H9 (cell line): ENCODE data around the gene ERC2. TPM values are rescaled to one million over a fixed set of nuclear protein-coding genes. Genes with fewer than 3 reads are reported as not detected.

ENCODE experiments used
- DNase-seq: peaks from one replicate; pipeline ENCODE4 v3.0.0-alpha.2; 2017
- H2AFZ ChIP-seq: one replicate; pipeline ENCODE4 v1.6.1; 2013; ENCODE audit warnings: mild to moderate bottlenecking, low read length, control low read depth, moderate library complexity
- H2AK5ac ChIP-seq: 2 replicates; pipeline ENCODE4 v1.6.1; 2013; ENCODE audit warnings: low read length, control low read depth, mixed read lengths; ENCODE audit not compliant: insufficient read length
- H2BK120ac ChIP-seq: one replicate; pipeline ENCODE4 v1.6.1; 2013; ENCODE audit warnings: low read depth, mild to moderate bottlenecking, low read length, control low read depth, inconsistent platforms; ENCODE audit not compliant: poor library complexity, severe bottlenecking
- H2BK12ac ChIP-seq: 2 replicates; pipeline ENCODE4 v1.6.1; 2013; ENCODE audit warnings: low read length, control low read depth, mixed read lengths, low read depth; ENCODE audit not compliant: insufficient read length
- H2BK15ac ChIP-seq: 2 replicates; pipeline ENCODE4 v1.6.1; 2013; ENCODE audit warnings: low read depth, low read length, control low read depth
- H2BK20ac ChIP-seq: one replicate; pipeline ENCODE4 v1.6.1; 2013; ENCODE audit warnings: low read depth, mild to moderate bottlenecking, low read length, control low read depth, inconsistent platforms; ENCODE audit not compliant: poor library complexity, severe bottlenecking
- H2BK5ac ChIP-seq: 2 replicates; pipeline ENCODE4 v1.6.1; 2013; ENCODE audit warnings: low read length, control low read depth, mixed read lengths; ENCODE audit not compliant: insufficient read length
- H3K14ac ChIP-seq: 2 replicates; pipeline ENCODE4 v1.6.1; 2013; ENCODE audit warnings: low read length, control low read depth; ENCODE audit not compliant: insufficient read depth
- H3K18ac ChIP-seq: 2 replicates; pipeline ENCODE4 v1.6.1; 2013; ENCODE audit warnings: low read depth, mild to moderate bottlenecking, mixed read lengths, low read length, control low read depth; ENCODE audit not compliant: insufficient read length
- H3K23ac ChIP-seq: 2 replicates; pipeline ENCODE4 v1.6.1; 2013; ENCODE audit warnings: low read length, control low read depth, mixed read lengths, low read depth; ENCODE audit not compliant: insufficient read length
- H3K23me2 ChIP-seq: 2 replicates; pipeline ENCODE4 v1.6.1; 2013; ENCODE audit warnings: low read depth, mild to moderate bottlenecking, mixed read lengths, low read length, control low read depth; ENCODE audit not compliant: insufficient read length, poor library complexity, severe bottlenecking
- H3K27ac ChIP-seq: 2 replicates; pipeline ENCODE4 v1.5.1; 2013; ENCODE audit warnings: low read length, control low read depth, mixed read lengths, low read depth; ENCODE audit not compliant: insufficient read length
- H3K27me3 ChIP-seq: 2 replicates; pipeline ENCODE4 v1.6.1; 2013; ENCODE audit warnings: low read length, control low read depth, inconsistent platforms; ENCODE audit not compliant: insufficient read depth
- H3K4ac ChIP-seq: 2 replicates; pipeline ENCODE4 v1.6.1; 2013; ENCODE audit warnings: low read depth, mild to moderate bottlenecking, control low read depth, inconsistent platforms, low read length, moderate library complexity
- H3K4me1 ChIP-seq: 2 replicates; pipeline ENCODE4 v1.6.1; 2013; ENCODE audit warnings: low read length, control low read depth, inconsistent platforms; ENCODE audit not compliant: insufficient read depth
- H3K4me2 ChIP-seq: 2 replicates; pipeline ENCODE4 v1.6.1; 2013; ENCODE audit warnings: low read length, control low read depth, mixed read lengths; ENCODE audit not compliant: insufficient read length, insufficient read depth
- H3K56ac ChIP-seq: 2 replicates; pipeline ENCODE4 v1.6.1; 2013; ENCODE audit warnings: low read depth, mild to moderate bottlenecking, mixed read lengths, low read length, control low read depth; ENCODE audit not compliant: insufficient read length
- H3K79me1 ChIP-seq: 2 replicates; pipeline ENCODE4 v1.6.1; 2013; ENCODE audit warnings: low read depth, mild to moderate bottlenecking, moderate library complexity, low read length, control low read depth, inconsistent platforms; ENCODE audit not compliant: insufficient read depth, poor library complexity, severe bottlenecking
- H3K79me2 ChIP-seq: 2 replicates; pipeline ENCODE4 v1.6.1; 2013; ENCODE audit warnings: low read length, control low read depth, inconsistent platforms; ENCODE audit not compliant: insufficient read depth
- H3K9ac ChIP-seq: 2 replicates; pipeline ENCODE4 v1.6.1; 2013; ENCODE audit warnings: low read length, control low read depth, mixed read lengths; ENCODE audit not compliant: insufficient read length; ENCODE audit errors: extremely low read depth
- H3K9me3 ChIP-seq: one replicate; pipeline ENCODE4 v1.6.1; 2013; ENCODE audit warnings: low read depth, low read length, inconsistent platforms; ENCODE audit not compliant: control insufficient read depth
- H3T11ph ChIP-seq: one replicate; pipeline ENCODE4 v1.6.1; 2013; ENCODE audit warnings: mild to moderate bottlenecking, low read length, control low read depth, inconsistent platforms
- H4K20me1 ChIP-seq: one replicate; pipeline ENCODE4 v1.6.1; 2013; ENCODE audit not compliant: control insufficient read depth, insufficient read length, insufficient read depth
- H4K5ac ChIP-seq: 2 replicates; pipeline ENCODE4 v1.6.1; 2013; ENCODE audit warnings: low read depth, mild to moderate bottlenecking, mixed read lengths, low read length, control low read depth; ENCODE audit not compliant: insufficient read length
- H4K8ac ChIP-seq: replicated peaks from 2 replicates; pipeline ENCODE4 v1.6.1; 2013; ENCODE audit warnings: low read length, control low read depth, mixed read lengths, low read depth; ENCODE audit not compliant: insufficient read length
- H4K91ac ChIP-seq: 2 replicates; pipeline ENCODE4 v1.6.1; 2013; ENCODE audit warnings: low read depth, mild to moderate bottlenecking, moderate library complexity, mixed read lengths, low read length, control low read depth; ENCODE audit not compliant: insufficient read length
- H3K27ac Mint-ChIP-seq, 3 experiments: 2 replicates in 2 of 3; 3 replicates in 1 of 3; pipeline ENCODE4 v1.8.0; 2020 to 2021; ENCODE audit warnings: mixed read lengths in 3 of 3, mild to moderate bottlenecking in 1 of 3, moderate library complexity in 1 of 3
- H3K27me3 Mint-ChIP-seq: 2 replicates; pipeline ENCODE4 v1.8.0; 2021; ENCODE audit warnings: low read depth, mild to moderate bottlenecking, moderate library complexity, mixed read lengths
- H3K36me3 Mint-ChIP-seq, 3 experiments: 2 replicates in 2 of 3; 3 replicates in 1 of 3; pipeline ENCODE4 v1.8.0; 2020 to 2021; ENCODE audit warnings: low read depth in 3 of 3, mixed read lengths in 3 of 3; ENCODE audit not compliant: insufficient read depth in 1 of 3
- H3K4me1 Mint-ChIP-seq, 2 experiments: 2 replicates each; pipeline ENCODE4 v1.8.0; 2020; ENCODE audit warnings: mixed read lengths in 2 of 2
- H3K4me3 Mint-ChIP-seq, 2 experiments: 2 replicates in 1 of 2; 3 replicates in 1 of 2; pipeline ENCODE4 v1.8.0; 2020 to 2021; ENCODE audit warnings: mild to moderate bottlenecking in 2 of 2, mixed read lengths in 2 of 2, moderate library complexity in 1 of 2
- H3K9me3 Mint-ChIP-seq, 2 experiments: 2 replicates in 1 of 2; 3 replicates in 1 of 2; pipeline ENCODE4 v1.8.0; 2020; ENCODE audit warnings: mild to moderate bottlenecking in 2 of 2, mixed read lengths in 2 of 2, moderate library complexity in 1 of 2
- WGBS: extraction: QIAGEN DNeasy Blood & Tissue Kit; methylation state at CpG from one replicate; pipeline ENCODE4 v1.1.7; 2013; ENCODE audit warnings: missing lambda C conversion rate, low lambda C conversion rate, mixed read lengths; ENCODE audit not compliant: insufficient read length; ENCODE audit errors: extremely low coverage; 5-methylcytosine and 5-hydroxymethylcytosine counted together
- total RNA-seq: library from RNA; stranded (reverse); gene quantifications from 2 replicates; pipeline ENCODE4 v1.2.1, GENCODE V29; 2021
- TF ChIP-seq, protein P1 (sequence below): fragments of 200-600 bp; sonication (generic); conservative IDR thresholded peaks from 3 replicates; pipeline ENCODE4 v1.8.0; 2021; ENCODE audit warnings: antibody characterized with exemption, mild to moderate bottlenecking

Gene ERC2
- total RNA-seq, 1 experiment from 2014 or later = 15.4 TPM

DNA sequence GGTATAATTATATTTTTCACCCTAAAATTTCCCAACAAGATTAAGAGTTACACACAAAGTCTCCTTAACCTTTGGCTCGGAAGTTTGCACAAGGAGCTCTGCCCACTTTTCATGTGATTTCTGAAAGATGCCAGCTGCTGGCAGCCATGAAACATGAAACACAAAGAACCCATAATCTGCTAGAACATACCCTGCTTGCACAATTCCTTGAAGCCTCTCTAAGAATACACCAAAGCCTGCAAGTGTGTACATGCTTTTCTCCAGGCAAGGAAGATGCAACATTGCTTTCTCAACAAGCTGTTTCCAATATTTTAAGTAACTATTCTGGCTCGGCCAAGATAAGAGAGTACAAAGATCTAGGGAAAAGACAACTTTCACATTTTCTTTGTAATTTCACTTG, 799.1 kb downstream of the ERC2 start:
- no CpG with 5 or more reads among the region's 2 CpGs for WGBS
- H2AFZ ChIP-seq = no peak overlapping the region
- H2BK12ac ChIP-seq = no peak overlapping the region
- no peak overlapping the region for H2BK5ac ChIP-seq
- no peak overlapping the region for H3K9ac ChIP-seq
- H4K5ac ChIP-seq = no peak overlapping the region
- H3K9me3 Mint-ChIP-seq = no peaks in the 10 kb centered on the region
- TF ChIP-seq, protein P1, sequence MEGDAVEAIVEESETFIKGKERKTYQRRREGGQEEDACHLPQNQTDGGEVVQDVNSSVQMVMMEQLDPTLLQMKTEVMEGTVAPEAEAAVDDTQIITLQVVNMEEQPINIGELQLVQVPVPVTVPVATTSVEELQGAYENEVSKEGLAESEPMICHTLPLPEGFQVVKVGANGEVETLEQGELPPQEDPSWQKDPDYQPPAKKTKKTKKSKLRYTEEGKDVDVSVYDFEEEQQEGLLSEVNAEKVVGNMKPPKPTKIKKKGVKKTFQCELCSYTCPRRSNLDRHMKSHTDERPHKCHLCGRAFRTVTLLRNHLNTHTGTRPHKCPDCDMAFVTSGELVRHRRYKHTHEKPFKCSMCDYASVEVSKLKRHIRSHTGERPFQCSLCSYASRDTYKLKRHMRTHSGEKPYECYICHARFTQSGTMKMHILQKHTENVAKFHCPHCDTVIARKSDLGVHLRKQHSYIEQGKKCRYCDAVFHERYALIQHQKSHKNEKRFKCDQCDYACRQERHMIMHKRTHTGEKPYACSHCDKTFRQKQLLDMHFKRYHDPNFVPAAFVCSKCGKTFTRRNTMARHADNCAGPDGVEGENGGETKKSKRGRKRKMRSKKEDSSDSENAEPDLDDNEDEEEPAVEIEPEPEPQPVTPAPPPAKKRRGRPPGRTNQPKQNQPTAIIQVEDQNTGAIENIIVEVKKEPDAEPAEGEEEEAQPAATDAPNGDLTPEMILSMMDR = no peak
- H3K27me3 Mint-ChIP-seq = no peaks in the 10 kb centered on the region
- no peak overlapping the region for H2BK120ac ChIP-seq
- no peak overlapping the region for H4K91ac ChIP-seq
- no peak overlapping the region for H4K8ac ChIP-seq
- H3T11ph ChIP-seq = no peak overlapping the region
- H3K23me2 ChIP-seq = no peaks in the 10 kb centered on the region
- H3K4me3 Mint-ChIP-seq = no peak overlapping the region
- H2AK5ac ChIP-seq = no peak overlapping the region
- peaks cover 2% of the 10 kb centered on the region; the same call in 1 of the 2 replicates for H3K4me1 ChIP-seq
- no peak overlapping the region for H3K4ac ChIP-seq
- no peak overlapping the region for H3K14ac ChIP-seq
- H2BK20ac ChIP-seq = no peak overlapping the region
- no peaks in the 10 kb centered on the region for H3K27me3 ChIP-seq
- no peak overlapping the region for H3K27ac ChIP-seq
- no peaks in the 10 kb centered on the region for H4K20me1 ChIP-seq
- H3K23ac ChIP-seq = no peak overlapping the region
- no peaks in the 10 kb centered on the region for H3K79me1 ChIP-seq
- H3K27ac Mint-ChIP-seq = no peak overlapping the region
- no peak for DNase-seq
- no peaks in the 10 kb centered on the region for H3K9me3 ChIP-seq
- no peak overlapping the region for H3K56ac ChIP-seq
- H3K4me1 Mint-ChIP-seq = peaks cover 29 to 30% of the 10 kb centered on the region in 2 experiments
- no peak overlapping the region for H2BK15ac ChIP-seq
- H3K18ac ChIP-seq = no peak overlapping the region
- H3K79me2 ChIP-seq = no peaks in the 10 kb centered on the region
- H3K4me2 ChIP-seq = no peak overlapping the region
- H3K36me3 Mint-ChIP-seq = no peaks in the 10 kb centered on the region
